NCI-H146 treated with DMSO at 0.1 percent for 48 hours (cell line): ENCODE results near the gene RAB28.
A peak's percentile ranks its signal among the peaks of the same experiment; 100 is the strongest.

Source experiments
- DNase-seq: peaks from one replicate; lab custom pipeline; 2025; ENCODE audit not compliant: unreplicated experiment; lab: John Stamatoyannopoulos, UW

Gene RAB28

DNA sequence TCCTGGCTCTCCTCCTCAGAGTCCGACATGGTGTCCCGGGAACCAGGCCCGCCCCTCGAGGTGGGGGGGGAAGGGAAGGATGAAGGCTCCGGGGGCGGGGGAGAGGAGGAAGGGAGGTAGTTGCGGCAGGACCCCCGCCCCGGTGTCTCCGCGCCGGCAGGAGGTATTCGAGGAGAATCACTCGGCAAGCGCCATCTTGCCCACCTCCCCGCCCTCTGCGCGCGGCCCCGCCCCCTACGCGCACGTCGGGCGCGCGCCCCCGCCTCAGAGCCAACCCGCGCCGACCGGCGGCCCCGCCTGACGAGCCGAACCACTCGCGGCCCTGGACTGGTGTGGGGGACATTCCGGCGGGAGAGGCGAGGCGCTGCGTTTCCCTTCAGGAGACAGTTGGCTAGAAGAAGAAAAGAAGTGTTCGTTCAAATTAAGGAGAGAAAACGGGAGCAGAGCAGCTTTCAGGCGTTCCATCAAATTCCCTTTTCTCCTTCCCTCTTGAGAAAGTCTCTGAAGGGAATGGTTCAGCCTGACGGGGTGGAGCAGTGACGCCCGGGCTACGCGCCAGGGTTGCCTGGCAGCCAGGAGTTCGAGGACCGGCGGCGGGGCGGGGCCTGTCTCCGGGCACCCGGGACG, at the start of gene RAB28:
RAB28 (minus strand) TSS at position 219 of the 627 bp plus-strand sequence.
- peak; percentile 88 for DNase-seq

DNA sequence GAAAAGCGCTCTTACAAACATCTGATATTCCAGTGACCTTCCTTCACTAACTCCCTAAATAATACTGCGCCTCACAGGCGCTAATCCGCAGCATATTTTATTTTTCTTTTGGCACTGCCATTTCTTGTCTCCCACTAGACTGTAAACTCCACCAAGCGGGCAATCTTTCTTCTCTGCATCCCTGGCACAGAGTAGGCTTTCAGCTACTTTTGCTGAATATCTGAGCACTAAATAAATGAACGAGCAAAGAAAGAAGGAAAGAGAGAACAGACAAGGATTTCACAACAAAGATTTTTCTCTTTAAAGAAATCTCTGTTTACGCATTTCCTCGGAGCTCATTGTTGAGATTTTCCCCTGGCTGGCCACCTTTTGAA, 47.5 kb upstream of the RAB28 start:
- DNase-seq: no peak

DNA sequence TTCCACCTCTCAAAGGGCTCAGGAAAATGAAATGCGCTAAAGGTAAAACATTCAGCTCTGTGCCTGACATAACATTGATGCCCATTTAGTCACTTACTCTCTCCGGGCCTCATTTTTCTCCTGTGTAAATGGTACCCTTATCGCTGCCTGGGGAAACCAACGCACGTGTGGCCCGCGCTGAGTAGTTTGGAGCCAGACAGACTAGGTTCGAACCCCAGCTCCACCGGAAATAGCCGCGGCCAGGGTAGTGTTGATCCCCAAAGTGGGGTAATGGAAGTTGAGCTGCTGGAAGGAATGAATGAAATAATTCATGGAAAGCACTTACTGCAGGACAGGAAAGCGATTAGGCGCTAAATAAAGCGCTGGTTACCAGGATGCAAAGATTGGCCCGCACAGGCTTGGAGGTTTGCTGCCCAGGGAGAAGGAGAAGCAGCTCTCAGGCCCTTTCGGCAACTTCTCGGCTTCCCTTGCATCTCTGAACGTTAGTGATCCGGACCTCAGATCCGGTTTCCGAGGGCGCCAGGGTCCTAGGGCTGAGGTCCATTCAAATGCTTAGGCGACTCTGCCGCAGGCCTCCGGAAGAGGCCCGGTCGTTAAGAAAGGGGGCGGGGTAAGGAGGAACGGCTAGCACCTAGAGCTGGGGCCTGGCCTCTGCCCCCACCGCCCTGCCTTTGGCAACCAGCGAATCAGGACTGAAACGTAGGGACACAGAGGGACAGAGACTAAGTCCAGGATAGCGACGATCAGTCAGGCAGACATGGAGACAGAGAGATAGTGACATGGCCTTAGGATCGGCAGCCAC, 46.9 kb upstream of the RAB28 start:
- no peak for DNase-seq

DNA sequence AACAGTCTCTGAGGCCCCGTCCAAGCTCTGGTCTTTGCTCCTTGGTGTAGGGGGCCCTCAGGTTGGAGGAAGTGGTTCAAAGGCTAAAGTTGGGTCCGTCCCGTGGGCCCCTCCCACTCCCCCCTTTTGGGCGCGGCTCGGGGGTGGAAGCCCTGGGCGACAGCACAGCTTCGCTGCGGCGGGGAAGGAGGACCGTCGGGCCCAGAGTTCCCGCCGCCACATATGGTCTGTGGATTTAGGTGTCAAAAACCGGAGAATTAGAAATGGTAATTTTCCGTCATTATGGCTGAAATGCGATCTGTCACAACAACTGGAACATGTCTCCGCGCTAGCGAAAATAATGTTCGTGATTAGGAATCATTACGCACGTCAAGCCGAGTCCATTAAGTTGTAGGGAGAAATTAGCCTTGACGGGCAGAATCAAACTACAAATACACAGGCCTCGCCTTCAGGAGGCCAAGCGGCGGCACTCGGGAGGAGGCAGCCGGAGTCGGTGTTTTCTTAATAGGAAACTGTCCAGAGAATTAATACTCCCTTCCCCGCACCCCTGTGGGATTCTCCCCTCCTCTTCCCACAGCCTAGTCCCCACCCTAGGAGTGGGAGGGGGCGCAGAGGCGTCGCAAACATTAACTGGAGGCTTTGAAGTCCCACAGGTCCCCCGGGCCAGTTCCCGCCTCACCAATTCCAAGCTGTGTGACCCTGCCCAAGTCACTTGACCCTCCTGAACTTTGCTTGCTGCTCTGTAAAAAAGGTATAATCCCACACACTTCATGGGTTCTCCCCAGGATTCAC, 45.2 kb upstream of the RAB28 start:
- no peak for DNase-seq

DNA sequence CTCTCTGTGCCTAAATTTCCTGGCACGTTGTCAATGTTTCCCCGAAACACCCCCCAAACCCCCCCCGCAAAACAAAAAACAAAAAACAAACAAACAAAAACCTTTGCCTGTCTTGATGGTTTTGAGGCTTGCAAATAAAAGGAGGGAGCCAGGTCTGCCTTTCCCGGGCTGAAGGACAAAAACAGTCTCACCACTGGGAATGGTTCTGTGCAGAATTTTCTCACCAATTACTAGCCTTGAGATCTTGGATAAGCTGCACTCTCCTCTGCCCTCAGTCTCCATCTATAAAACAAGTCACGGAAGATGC, 44.6 kb upstream of the RAB28 start:
- DNase-seq: no peak

DNA sequence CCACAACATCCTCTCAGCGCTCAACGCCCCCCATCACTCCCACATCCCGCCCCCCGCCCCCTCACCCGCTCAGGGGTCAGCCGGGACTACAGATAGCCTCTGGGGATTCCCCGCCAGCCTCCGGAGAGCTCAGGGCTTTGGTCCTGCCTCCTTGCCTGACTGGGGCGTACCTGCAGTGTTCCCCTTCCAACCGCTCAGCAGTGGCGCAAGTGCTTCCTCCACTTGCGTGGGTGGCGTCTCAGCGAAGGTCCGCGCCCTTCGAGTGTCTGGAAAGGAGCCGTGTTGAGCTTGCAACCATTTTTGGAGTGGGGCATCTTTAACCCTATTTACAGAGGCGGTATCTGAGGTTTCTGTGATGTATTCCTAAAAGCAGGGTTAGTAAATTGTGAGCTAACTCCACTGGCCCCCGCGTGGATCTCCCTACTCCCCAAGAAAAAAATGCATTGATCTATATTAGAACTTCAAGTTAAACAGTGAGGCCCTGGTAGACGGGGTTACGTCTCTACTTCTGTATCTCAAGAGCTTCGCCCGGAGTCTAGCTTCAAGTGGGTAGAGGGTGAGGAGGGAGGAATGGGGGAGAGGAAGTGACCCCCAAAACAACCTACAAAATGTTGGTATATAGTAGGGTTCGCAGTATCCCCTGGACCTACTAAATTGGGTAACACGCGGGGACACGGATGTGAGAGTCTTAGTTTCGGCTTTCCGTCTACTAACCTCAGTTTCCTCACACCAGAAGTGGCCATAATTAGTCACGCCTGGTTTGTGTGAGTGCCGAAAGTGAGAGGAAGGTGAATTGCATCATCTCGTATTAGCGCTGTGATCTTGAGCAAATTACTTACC, 44.1 kb upstream of the RAB28 start:
- no peak for DNase-seq

DNA sequence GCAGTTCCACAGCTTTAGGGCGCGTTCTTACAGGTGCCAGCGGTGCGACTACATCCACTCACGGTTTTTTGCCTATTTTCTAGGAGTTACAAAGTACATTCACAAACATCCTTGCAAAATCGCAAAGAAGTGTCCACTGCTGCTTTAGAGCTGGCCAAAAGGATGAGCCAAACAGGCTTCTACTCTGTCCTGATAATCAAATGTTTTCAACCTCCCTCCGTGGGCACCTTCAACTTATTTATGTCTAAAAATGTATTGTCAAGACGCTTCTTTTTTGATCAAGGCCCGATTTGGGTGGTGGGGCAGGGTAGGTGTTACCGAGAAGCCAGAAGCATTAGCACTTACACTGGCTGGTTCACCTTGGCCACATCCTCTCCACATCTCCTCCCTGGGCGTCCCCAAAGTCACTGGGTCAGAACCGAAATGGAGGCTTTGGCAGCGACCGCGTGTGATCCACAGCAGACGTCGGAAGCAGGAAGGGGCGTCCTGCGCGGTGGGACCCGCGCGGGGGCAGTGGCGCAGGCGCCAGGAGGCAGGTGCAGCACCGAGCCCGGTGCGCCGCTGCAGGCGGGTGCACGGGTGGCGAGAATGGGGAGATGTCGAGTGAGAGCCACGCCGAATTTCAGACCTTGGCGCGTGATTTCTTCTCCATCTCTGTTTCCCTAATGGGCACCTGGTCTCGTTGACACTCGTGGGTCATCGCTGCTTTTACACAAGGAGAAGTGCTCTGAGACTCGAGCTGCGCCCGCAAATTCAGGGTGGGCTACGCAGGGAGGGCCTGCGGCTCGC, 43.2 kb upstream of the RAB28 start:
- no peak for DNase-seq

DNA sequence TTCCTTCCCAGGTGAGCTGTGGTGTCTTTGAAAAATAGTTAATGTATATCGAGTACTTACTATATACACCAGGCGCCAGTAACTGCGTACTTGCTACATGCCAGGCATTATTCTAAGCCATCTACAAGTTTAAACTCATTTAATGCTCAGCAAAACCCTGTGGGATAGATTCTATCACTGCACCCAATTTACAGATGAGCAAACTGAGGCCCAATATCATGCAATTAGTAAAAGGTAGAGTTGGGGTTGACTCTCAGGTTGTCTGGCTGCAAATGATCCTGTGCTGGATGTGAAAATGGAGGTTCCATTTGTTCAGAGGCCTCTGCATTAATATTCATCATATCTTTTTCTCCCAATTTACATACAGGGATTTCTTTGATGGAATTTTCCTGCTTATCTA, 42.5 kb upstream of the RAB28 start:
- no peak for DNase-seq

DNA sequence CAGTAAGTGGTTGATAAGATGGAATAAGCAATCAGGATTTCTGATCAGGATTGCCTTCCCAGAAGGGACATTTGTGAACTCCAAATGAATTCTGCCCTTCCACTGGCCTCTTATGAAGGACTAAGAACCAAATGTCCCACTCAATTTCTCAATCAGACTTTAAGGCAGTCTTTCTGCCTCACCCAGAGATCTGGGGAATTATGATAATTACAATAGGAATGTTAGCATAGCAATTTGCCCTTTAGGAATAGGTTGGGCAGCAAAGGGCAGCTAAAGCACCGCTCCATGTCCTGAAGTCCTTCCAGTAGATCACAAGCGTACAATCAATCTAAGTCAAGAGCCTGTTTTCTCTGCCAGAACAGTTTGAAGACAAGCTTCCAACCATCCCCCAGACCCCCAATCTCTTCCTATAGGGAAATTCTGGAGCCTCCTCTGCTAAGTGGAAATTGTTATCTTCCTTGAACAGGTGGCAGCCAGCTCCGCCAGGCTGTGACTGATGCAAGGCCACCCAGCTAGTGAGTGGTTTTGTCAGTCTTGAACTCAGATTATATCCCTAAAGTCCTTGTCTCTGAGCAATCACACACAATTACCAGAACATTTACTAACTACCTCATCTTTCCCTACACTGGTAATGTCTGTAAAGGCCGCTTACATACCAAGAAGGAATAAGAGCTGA, 41.6 kb upstream of the RAB28 start:
- no peak for DNase-seq

DNA sequence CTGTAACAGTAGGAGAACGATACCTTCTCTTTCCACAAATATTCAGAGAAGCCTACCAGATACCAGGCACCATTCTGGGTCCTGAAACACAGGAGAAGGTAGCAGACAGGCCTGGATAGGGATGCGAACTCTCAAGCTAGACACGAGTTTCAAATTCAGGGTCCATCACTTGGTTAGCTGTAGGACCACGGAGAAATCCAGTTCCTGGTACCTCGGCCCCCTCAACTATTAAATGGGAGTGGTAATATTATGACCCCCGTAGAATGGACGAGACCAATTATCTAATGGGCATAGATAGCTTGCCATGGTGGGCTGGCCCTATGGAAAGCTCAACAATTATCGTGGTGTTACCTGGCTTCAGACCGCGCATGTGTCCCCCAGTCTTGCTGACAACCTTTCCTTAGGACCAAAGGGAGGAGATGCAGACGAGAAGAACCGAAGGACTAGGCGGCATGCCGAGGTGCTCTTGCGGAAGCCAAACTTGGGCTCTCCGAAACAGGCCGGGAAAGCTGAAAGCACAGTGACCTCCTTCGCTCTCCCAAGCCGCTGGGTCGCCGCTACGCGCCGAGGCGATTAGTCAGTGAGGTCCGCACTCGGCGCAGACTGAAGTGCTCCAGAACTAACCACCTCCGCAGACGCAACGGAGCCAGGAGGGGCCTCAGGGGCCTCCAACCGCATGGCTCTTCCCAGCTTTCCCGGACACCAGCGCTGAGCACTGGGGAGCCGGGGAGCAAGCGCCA, 40.5 kb upstream of the RAB28 start:
- no peak for DNase-seq

DNA sequence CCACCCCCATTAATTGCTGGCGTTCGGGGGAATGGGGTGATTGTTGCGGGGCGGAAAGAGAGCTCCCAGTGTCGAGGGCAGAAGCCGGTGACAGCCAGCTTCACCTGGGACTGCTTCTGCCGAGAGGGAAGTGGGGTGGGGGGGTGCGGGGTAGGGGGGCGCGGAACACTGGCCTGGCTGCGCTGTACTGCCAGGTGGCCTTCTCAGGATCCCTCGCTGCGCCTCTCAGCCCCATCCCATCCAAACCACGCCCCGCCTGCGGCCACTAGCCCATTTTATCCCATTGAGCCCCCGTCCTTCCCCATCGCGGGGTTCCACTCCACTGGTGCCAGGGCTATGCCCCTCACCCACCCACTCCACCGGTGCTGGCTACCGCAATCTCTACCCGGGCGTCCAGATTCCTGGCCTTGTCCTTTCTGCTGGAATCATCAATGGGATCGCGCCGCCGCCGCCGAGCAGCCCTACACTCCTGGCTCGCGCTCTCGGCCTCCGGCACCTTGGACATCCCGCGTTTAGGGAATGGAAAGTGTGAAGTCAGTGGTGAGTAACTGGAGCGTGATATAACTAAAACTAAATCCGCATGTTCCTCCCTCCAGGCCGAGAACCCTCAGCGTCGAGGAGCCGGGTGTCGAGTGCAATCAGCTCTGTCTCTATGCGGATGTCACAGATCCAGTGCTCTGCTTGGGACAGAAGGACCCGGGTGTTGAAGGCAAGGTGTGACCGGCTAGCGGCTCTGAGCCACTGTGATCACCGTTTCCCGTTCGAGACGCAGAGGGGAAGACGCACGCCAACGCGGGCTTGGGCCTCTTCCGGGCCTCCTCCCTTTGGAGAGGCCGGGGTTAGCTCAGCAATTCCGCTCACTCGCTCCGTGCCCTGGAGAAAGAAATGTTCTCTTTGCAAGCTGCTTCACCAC, 39.7 kb upstream of the RAB28 start:
- DNase-seq: no peak

DNA sequence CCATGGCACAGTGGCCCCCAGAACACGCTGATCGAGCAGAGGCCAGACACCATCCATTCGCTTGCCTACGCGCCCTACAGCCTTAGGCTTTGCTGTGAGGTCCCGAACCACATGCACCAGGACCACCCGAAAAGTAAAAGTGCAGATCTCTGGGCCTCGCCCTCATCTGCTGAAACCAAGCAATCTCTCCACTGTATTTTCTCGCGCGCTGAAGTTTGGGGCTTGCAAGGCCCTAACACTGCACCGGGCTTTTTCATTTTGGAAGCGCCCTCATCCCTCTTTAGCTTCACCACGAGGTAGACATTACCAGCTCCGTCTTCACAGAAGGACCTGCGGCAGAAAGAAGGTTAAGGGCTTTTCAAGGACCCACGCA, 39.0 kb upstream of the RAB28 start:
- DNase-seq: no peak

DNA sequence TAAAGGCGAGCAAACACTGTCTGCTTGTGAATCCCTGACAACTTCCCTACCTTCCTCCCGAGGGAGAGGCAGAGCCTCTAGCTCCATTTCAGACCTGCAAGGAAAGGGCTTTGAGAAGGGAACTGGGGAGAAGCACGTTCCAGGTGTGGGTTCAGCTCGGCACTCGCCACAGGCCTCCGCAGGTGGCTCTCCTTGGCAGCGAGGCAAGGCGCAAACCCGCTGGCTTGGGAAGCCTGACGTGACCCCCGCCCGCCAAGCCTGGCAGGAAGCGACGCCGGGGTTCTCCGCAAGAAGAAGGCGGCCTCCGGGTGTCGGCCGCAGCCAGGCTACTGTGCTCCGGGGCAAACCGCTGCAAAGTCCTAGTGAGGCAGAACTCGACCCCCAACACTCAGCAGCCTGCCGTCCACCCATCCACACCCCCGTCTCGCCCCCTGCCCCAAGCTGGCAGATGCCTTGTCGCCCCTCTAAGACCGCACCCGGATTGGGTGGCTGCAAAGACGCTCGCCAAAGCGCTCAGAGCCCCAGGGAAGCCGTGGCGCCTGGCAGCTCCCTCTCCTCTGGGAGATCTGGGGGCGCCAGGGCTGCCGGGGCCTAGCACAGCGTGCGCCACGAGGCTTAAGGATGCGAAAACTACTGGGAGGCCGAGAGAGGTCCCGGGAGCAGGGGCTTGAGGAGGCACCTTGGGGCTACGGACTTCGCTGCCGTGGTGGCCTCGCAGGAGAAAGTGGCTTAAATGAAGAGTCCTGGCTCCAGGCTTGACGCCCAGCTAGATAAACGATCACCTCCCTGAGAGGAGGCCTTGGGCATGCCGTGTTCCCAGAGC, 38.4 kb upstream of the RAB28 start:
- DNase-seq: no peak

DNA sequence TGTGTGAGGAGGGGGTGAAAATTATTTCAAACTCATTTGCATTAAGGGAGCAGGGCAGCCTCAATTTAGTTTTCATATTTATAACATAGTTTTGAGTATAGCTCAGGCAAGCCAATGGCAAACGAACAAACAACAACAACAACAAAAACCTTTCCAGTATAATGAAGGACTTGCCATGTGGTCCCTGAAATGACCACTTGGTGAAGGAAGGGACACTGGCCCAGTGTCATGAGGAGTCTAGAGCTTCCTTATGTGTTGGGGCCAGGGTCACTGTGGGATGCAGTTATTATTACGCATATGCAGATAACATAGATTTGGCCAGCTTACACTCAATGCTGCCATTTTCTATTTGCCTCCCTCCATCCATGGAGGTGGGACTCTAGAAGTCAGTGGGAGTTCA, 36.9 kb upstream of the RAB28 start:
- no peak for DNase-seq

DNA sequence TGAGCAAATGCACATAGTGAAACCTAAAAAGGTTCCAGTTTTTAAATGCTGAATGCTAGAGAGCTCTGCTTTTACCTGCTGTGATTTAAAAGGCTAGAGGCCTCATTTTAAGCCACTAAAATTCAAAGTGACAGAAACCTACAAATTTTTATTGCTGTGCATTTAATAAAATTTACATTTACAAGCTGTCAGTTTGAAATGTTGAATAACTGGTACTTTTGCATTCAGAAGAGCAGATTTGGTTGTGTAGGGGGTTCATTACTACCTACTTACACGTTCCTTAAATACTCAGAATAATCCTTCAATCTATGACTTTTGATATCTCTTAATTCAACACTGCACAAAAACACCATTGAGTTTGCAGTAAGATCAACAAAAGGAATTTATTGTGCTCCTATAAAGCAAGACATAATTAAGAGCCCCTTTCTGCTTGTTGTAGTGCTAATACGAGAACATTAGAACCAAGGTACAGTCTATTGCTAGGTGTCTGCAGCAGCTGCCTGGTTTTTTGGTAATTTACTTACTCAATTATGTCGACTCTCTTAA, 32.2 kb upstream of the RAB28 start:
- DNase-seq: no peak

DNA sequence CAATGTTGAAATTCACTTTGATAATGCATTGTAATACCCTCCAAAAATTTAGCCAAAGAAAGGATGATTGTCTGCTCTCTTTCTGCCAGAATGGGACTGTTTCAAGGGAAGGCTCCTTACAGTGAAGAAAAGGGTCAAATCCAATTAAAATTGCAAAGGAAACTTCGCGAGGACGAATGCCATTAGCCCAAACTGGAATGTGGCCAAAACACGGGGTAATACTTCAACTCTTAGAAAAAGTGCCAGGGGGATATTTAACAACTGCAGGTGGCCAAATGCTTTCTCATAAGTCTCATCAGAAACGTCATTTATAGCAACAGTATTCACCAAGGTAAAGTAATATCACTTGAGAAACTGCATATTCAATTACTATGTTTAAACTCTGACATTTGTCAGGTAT, 31.1 kb upstream of the RAB28 start:
- no peak for DNase-seq

DNA sequence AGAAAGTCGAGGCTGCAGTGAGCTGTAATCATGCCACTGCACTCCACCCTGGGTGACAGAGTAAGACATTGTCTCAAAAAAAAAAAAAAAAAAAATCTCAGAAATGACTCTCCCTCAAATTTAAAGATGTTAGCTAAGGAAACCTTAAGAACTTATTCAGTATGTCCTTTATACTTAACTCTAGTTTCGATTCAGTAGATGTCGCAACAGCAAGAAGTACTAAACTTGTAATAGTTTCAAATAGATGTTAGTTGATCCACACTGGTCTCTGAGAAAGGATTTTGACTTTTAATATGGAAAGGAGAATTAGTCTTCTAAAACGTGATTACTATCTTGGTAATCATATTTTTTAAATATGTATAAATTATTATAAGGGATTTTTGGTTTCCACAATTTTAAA, 30.6 kb upstream of the RAB28 start:
- no peak for DNase-seq
